Measurements from ENCODE around the gene COL4A2.

- TF ChIP-seq GATA3 (IDR thresholded peaks at IDR 0.05; ENCODE audit: low read depth, low read length) (no peak), GATA2 (IDR thresholded peaks at IDR 0.05; ENCODE audit: low read depth, low read length) (no peak)
Measured at GRCh38 chr13:110453797-110454196, 146.7 kb downstream of the COL4A2 start.

All from SH-SY5Y (cell line).